SIG-M5 (cell line): ENCODE results near the gene PPFIBP1.
"Not testable (repeated sequence)": the region's sequence is repeated elsewhere in the genome, so short reads cannot be mapped to it uniquely, and the experiment has no call there.

Source experiments
- DNase-seq: peaks from one replicate; lab custom pipeline; 2025; lab: John Stamatoyannopoulos, UW

PPFIBP1 gene

GRCh38 chr12:27542628-27543027, 18.6 kb downstream of the PPFIBP1 start:
- DNase-seq: no peak

- not testable (repeated sequence) for DNase-seq
Observed at GRCh38 chr12:27544858-27545257, 20.9 kb downstream of the PPFIBP1 start.

- no peak for DNase-seq
Observed at GRCh38 chr12:27545665-27546064, 21.7 kb downstream of the PPFIBP1 start.

- no peak for DNase-seq
Observed at GRCh38 chr12:27547592-27547991, 23.6 kb downstream of the PPFIBP1 start.

GRCh38 chr12:27548301-27549199, 24.5 kb downstream of the PPFIBP1 start:
- DNase-seq: no peak

GRCh38 chr12:27549236-27549800, 25.3 kb downstream of the PPFIBP1 start:
- DNase-seq: no peak

- DNase-seq: no peak
Observed at GRCh38 chr12:27549801-27550652, 26.0 kb downstream of the PPFIBP1 start.

GRCh38 chr12:27550653-27550975, 26.6 kb downstream of the PPFIBP1 start:
- DNase-seq: no peak

- no peak for DNase-seq
Observed at GRCh38 chr12:27551172-27551840, 27.3 kb downstream of the PPFIBP1 start.

- DNase-seq: no peak
Observed at GRCh38 chr12:27552235-27552634, 28.2 kb downstream of the PPFIBP1 start.

- no peak for DNase-seq
Observed at GRCh38 chr12:27552886-27553560, 29.0 kb downstream of the PPFIBP1 start.

- DNase-seq: no peak
Observed at GRCh38 chr12:27553941-27554340, 29.9 kb downstream of the PPFIBP1 start.

- no peak for DNase-seq
Observed at GRCh38 chr12:27554421-27555186, 30.6 kb downstream of the PPFIBP1 start.

GRCh38 chr12:27555361-27555760, 31.4 kb downstream of the PPFIBP1 start:
- DNase-seq: no peak

GRCh38 chr12:27555925-27556778, 32.1 kb downstream of the PPFIBP1 start:
- DNase-seq: no peak

GRCh38 chr12:27560126-27560525, 36.1 kb downstream of the PPFIBP1 start:
- no peak for DNase-seq

- DNase-seq: no peak
Observed at GRCh38 chr12:27561535-27562350, 37.7 kb downstream of the PPFIBP1 start.

GRCh38 chr12:27564612-27565213, 40.7 kb downstream of the PPFIBP1 start:
- DNase-seq: no peak

- DNase-seq: no peak
Observed at GRCh38 chr12:27566159-27566558, 42.2 kb downstream of the PPFIBP1 start.
